Activated CD8-positive, alpha-beta T cell treated with anti-CD3 and anti-CD28 coated beads for 36 hours (primary cell): ENCODE data around the gene TTYH1. TPM values are rescaled to one million over a fixed set of nuclear protein-coding genes. Genes with fewer than 3 reads are reported as not detected.

Source experiments
- ATAC-seq: fragments of 200-7000 bp; cut with Tn5 transposase; one replicate; pipeline ENCODE4 v1.10.0; 2021; ENCODE audit warnings: mild to moderate bottlenecking, moderate library complexity
- CTCF ChIA-PET: fragments of 350-600 bp; sonication (Branson Sonifier 250); formaldehyde crosslinking; loops from one replicate; lab custom pipeline; 2021; ENCODE audit warnings: antibody characterized with exemption; lab: Charles Lee
- POLR2A ChIA-PET: fragments of 350-600 bp; sonication (Branson Sonifier 250); formaldehyde crosslinking; loops from one replicate; lab custom pipeline; 2021; ENCODE audit warnings: antibody characterized with exemption; lab: Charles Lee
- DNase-seq: peaks from one replicate; pipeline ENCODE4 v3.0.0-alpha.2; 2020
- H3K27ac Mint-ChIP-seq: one replicate; pipeline ENCODE4 v1.8.0; 2021; ENCODE audit warnings: mild to moderate bottlenecking, mixed read lengths
- H3K27me3 Mint-ChIP-seq: one replicate; pipeline ENCODE4 v1.8.0; 2021; ENCODE audit warnings: mixed read lengths
- H3K36me3 Mint-ChIP-seq: one replicate; pipeline ENCODE4 v1.8.0; 2021; ENCODE audit warnings: low read depth, mixed read lengths
- H3K4me1 Mint-ChIP-seq: one replicate; pipeline ENCODE4 v1.8.0; 2021; ENCODE audit warnings: low read depth, mixed read lengths
- H3K4me3 Mint-ChIP-seq: one replicate; pipeline ENCODE4 v1.8.0; 2021; ENCODE audit warnings: mild to moderate bottlenecking, moderate library complexity, mixed read lengths
- H3K9me3 Mint-ChIP-seq: one replicate; pipeline ENCODE4 v1.8.0; 2021; ENCODE audit warnings: mixed read lengths
- CTCF ChIP-seq: fragments of 200-600 bp; IDR thresholded peaks from one replicate; pipeline ENCODE4 v1.8.0; 2022; ENCODE audit warnings: antibody characterized with exemption, mild to moderate bottlenecking
- intact Hi-C: fragments of 100-400 bp; cut with micrococcal nuclease; formaldehyde crosslinking; loops from one replicate; pipeline ENCODE4 v1.10.0; 2022
- total RNA-seq, 2 experiments: library from RNA; stranded (reverse); gene quantifications; one replicate each; pipeline ENCODE4 v1.2.3, GENCODE V29; 2021

Gene TTYH1
- total RNA-seq, 2 experiments from 2014 or later = 0.70 TPM; not detected in 1

- Mint-ChIP-seq H3K27me3 (no peaks in the 10 kb centered on the region), H3K9me3 (no peaks in the 10 kb centered on the region), H3K4me3 (peak overlapping the region; percentile 82), H3K36me3 (peaks cover 36% of the 10 kb centered on the region), H3K27ac (peak overlapping the region; percentile 83), H3K4me1 (peaks cover 28% of the 10 kb centered on the region)
- ChIA-PET POLR2A (interaction anchor here (0.6 to 3.3 kb wide), 5 partner anchors 9 to 261 kb away, joined by 4 to 38 read pairs (median 8); partner anchors contain the start of genes LENG8 and RPS9), CTCF (interaction anchor here (1.2 kb wide), 1 partner anchor 14 kb away, joined by 3 read pairs; the partner anchor contains the start of gene LENG8)
- no peak for DNase-seq
- no peak for ATAC-seq
- TF ChIP-seq CTCF = no peak
- intact Hi-C loops = no loop called here
These were observed 46.9 kb downstream of the TTYH1 start for GRCh38 chr19:54462047-54462654.

- H3K9me3 Mint-ChIP-seq = no peaks in the 10 kb centered on the region
- H3K4me3 Mint-ChIP-seq = peak overlapping the region; percentile 82
- DNase-seq = peak; percentile 73
- peaks cover 30% of the 10 kb centered on the region for H3K36me3 Mint-ChIP-seq
- ChIA-PET CTCF (interaction anchor here (1.2 kb wide), 1 partner anchor 14 kb away, joined by 3 read pairs; the partner anchor contains the start of gene LENG8), POLR2A (interaction anchor here (0.6 to 3.3 kb wide), 7 partner anchors 9 to 262 kb away, joined by 4 to 38 read pairs (median 4); partner anchors contain the start of genes LENG8 and RPS9)
- peaks cover 28% of the 10 kb centered on the region for H3K4me1 Mint-ChIP-seq
- H3K27ac Mint-ChIP-seq = peak overlapping the region; percentile 88
- peak; percentile 8 for ATAC-seq
- peak; percentile 17 for TF ChIP-seq CTCF
- intact Hi-C loops = no loop called here
- no peaks in the 10 kb centered on the region for H3K27me3 Mint-ChIP-seq
These were observed 47.6 kb downstream of the TTYH1 start for GRCh38 chr19:54462655-54463530.

- Mint-ChIP-seq H3K27ac (peak within 1 kb of the TSS; percentile 88), H3K27me3 (peaks cover under 1% of the 10 kb centered on the region), H3K36me3 (peaks cover 23% of the 10 kb centered on the region), H3K9me3 (no peaks in the 10 kb centered on the region), H3K4me1 (peaks cover 26% of the 10 kb centered on the region), H3K4me3 (peak within 1 kb of the TSS; percentile 82)
- intact Hi-C loops = no loop called here
- DNase-seq (peak; percentile 100), ATAC-seq (peak; percentile 73)
- ChIA-PET CTCF (no interaction called here), POLR2A (interaction anchor here (0.8 to 3.3 kb wide), 4 partner anchors 9 to 263 kb away, joined by 4 to 38 read pairs (median 4); partner anchors contain the start of genes LENG8 and RPS9)
- no peak for TF ChIP-seq CTCF
These were observed 48.3 kb downstream of the TTYH1 start, which contains the start of gene LENG9 for GRCh38 chr19:54463531-54464043. Gene LENG9 (minus strand): TSS chr19:54463778. CDS start chr19:54463526, 252 bp downstream.

- Mint-ChIP-seq H3K27me3 (peaks cover 3% of the 10 kb centered on the region), H3K27ac (peak overlapping the region; percentile 88), H3K9me3 (no peaks in the 10 kb centered on the region), H3K4me3 (peak overlapping the region; percentile 82), H3K4me1 (peaks cover 20% of the 10 kb centered on the region), H3K36me3 (peaks cover 18% of the 10 kb centered on the region)
- ATAC-seq (peak; percentile 65), DNase-seq (peak; percentile 98)
- POLR2A ChIA-PET = interaction anchor here (0.8 to 3.3 kb wide), 3 partner anchors 10 to 39 kb away, joined by 4 to 38 read pairs (median 4); partner anchors contain the start of gene LENG8
- no peak for TF ChIP-seq CTCF
- CTCF ChIA-PET = no interaction called here
- intact Hi-C loops = no loop called here
These were observed 48.9 kb downstream of the TTYH1 start for GRCh38 chr19:54464044-54464629.
